Stimulated activated CD8-positive, alpha-beta memory T cell treated with anti-CD3 and anti-CD28 coated beads, Interleukin-2, amount 100 ng/mL, for 48 hours (primary cell): ENCODE data around the gene PPIA.
"Not testable (repeated sequence)": the region's sequence is repeated elsewhere in the genome, so short reads cannot be mapped to it uniquely, and the experiment has no call there.

Source experiments
- DNase-seq, 2 donors: peaks; one replicate each; pipeline ENCODE4 v3.0.0-alpha.2; 2020; ENCODE audit warnings: low read depth in 2 of 2

The PPIA gene

DNA sequence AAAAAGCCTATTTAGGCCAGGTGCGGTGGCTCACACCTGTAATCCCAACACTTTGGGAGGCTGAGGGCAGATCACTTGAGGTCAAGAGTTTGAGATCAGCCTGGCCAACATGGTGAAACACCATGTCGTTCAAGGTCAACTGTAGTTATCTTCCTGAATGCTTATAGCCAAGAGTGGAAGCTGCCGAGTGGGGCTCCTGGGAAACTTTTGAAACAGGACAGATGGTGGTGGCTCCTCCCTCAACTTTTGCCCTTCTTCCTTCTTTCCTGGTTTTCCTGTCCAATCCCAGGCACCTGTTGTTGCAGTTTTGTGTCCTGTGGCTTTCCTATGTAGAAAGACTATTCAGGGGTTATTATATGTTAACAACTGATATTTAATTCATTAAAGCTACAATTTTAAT, 8.7 kb upstream of the PPIA start:
- DNase-seq: no peak

DNA sequence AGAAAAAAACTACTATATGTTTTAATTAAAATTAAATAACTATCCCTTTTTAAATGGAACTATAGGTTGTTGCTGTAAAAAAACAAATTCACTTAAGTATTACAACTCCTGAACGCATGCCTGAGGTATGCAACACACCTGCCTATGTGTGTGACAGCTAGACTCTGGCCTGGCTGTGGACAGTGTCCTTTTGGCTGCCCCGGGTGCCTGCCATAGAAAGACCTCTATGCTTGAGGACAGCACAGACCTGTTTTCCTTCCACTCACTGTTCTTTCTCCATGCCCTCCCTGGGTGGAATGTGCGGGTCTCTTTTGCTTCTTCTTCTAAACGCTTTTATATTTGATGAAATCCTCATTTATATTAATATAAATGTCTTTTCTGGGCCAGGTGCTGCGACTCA, 6.5 kb upstream of the PPIA start:
- no peak for DNase-seq

DNA sequence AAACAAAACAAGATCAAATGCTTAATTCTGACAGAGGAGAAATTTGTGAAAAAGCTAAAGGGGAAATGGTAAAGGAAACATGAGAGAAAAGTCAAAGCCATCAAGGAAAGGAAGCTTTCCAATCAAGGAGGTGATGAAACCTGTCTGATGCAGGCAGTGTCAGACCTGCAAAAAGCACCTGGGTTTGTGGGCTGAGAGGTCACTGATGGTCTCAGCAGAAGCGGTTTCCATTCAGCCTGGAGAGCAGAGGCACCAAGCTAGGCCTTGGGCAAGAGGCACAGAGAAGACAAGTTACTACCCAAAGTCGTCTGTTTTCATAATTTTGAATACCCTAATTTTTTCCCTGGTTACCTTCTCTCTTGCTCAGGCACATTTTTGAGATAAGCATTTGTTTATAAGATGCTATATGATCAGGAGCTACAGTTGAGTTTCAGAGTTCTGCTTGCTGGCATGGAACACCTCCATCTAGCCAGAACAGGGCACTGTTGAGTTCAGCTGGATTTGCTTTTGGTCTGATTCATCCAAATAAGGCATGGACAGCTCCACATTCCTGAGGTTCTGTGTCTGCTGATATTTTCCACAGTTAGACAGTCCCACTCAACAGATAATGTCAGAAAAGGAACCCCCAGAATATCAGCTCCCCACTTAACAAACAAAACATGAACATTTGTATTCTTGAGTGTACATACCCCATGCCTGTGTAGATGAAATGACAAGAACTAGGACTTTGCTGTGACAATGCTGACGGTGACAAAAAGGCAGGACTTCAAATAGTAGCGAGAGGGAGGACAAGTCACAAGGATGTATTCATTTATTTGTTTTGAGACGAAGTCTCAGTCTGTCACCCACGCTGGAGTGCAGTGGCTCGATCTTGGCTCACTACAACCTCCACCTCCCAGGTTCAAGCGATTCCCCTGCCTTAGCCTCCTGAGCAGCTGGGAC, 4.9 kb upstream of the PPIA start:
- no peak for DNase-seq

DNA sequence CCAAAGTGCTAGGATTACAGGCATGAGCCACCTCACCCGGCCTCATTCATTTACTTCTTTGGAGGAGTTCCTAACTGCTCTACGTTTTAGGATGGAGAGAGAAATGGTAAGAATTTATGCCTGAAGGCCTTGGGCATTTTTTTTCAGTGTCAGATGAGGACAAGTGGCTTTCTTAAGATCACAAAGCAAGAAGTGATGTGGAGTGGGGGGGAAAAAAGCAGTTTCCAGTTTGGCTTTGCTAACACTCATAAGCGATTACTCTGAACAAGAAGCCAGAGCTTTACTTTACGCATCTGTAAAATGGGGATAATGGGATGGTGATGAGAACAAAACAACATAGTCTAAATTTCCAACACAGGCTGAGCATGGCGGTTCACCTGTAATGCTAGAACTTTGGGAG, 2.6 kb upstream of the PPIA start:
- DNase-seq: no peak

DNA sequence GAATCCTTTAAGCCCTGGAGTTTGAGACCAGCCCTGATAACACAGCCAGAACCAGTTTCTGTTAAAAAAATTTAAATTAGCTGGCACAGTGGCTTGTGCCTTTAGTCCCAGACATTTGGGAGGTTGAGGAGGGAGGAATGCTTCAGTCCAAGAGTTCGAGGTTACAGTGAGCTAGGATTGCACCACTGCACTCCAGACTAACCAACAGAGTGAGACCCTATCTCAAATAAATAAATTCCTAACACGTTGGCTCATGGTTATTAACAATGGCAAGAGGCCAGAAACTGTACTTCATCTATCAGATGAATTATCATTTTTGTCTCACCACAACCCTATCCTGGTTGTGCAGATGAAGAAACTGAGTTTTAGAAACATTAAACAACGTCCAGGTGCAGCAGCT, 2.1 kb upstream of the PPIA start:
- no peak for DNase-seq

DNA sequence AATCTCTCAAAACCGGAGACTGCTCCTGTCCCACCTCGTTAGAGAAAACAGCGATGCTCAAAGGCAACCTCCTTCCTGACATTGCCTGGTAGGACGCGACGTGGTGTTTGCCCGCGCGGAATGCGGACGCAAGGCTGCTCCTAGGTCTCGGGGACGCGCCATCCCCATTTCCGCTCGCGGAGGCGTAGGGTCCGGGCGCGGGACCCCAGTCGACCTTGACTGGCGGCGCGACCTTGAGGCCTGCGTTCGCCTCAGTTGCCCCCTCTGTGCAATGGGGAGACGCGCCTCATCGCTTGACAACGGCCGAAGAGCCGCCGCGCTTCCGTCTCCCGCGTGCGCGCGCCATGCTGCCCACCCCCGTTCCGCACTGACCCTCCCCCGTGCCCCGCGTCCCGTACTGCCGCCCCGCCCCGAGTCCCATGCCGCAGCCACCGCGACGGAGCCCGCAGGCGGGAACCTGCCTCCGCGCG, 412 bp upstream of the PPIA start:
- DNase-seq: no peak

DNA sequence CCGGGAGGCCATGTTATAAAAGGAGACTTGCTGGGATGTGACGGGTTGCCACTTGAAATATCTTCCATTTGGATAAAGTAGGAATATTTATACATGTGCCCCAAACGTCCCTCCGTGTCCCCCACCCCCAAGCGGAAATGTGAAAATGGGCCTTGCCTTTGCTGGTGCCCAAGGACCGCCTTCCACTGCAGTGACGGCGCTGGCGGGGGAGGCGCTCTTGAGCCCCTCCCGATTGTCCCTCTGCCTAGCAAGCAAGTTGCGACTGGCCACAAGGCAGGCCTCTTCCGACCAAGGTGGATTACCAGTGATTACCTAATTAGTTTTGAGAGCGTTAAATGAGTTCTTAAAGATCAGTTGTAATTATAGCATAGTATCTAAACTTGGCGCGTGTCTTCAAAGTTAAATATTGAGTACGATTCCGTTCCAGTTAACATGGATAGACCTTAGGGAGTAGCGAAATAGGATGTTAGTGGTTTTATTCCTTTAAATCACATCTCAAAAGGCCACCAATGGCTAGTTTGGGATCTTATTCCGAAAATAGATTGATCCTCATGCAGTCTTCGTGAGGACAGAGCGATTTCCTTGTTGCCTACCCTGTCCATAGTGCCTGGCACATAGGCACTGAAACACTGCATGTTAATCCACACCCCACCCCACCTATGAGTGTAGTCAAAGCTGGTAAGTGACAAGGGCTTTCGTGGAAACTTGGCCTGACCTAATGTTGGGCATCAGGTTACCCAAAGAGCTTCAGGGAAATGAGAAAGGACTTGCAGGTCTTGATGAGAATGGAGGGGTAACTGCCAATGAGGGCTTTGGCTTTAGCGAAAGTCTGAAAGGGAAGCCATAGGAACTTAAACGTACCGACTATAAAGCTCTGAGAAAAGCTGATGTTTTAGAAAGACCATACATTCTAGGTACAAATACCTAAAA, 1.1 kb downstream of the PPIA start:
- peak; percentile 73 to 76 for DNase-seq

DNA sequence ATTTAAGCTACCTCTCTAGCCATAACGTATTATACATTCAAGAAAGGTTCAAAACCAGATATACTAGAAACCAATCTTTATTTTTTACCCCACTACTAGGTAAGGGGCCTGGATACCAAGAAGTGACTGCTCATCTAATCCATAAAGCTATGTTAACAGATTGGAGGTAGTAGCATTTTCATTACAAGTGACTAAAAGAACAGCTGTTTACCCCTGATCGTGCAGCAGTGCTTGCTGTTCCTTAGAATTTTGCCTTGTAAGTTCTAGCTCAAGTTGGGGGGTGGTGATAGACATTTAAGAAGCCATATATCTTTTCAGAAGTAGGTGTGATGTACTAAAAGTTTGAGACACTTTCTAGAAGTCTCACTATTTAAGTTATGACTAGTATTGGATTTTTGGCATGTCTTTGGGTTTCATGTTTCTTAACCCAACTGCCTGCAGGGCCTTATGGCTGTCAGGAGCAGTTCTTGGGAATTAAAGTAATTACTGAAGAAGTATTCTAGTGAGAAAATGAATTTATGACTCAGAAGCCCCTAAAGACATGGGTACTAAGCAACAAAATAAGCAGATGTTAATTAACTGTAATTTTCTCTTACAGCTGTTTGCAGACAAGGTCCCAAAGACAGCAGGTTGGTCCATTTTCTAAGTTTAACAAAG, 2.3 kb downstream of the PPIA start:
- DNase-seq: no peak

DNA sequence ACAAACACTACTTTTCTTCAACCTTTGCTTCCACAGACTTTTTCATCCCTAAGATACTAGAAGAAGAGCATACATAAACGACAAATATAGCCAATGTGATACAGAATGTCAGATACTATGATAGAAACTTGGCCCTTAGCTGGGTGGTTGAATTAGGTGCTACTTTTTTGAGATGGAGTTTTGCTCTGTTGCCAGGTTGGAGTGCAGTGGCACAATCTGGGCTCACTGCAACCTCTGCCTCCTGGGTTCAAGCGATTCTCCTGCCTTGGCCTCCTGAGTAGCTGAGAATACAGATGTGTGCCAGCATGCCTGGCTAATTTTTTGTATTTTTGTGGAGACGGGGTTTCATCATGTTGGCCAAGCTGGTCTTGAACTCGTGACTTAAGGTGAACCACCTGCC, 3.5 kb downstream of the PPIA start:
- DNase-seq: no peak

DNA sequence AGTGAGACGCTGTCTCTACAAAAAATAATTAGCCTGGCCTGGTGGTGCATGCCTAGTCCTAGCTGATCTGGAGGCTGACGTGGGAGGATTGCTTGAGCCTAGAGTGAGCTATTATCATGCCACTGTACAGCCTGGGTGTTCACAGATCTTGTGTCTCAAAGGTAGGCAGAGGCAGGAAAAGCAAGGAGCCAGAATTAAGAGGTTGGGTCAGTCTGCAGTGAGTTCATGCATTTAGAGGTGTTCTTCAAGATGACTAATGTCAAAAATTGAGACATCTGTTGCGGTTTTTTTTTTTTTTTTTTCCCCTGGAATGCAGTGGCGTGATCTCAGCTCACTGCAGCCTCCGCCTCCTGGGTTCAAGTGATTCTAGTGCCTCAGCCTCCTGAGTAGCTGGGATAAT, 5.4 kb downstream of the PPIA start:
- no peak for DNase-seq

DNA sequence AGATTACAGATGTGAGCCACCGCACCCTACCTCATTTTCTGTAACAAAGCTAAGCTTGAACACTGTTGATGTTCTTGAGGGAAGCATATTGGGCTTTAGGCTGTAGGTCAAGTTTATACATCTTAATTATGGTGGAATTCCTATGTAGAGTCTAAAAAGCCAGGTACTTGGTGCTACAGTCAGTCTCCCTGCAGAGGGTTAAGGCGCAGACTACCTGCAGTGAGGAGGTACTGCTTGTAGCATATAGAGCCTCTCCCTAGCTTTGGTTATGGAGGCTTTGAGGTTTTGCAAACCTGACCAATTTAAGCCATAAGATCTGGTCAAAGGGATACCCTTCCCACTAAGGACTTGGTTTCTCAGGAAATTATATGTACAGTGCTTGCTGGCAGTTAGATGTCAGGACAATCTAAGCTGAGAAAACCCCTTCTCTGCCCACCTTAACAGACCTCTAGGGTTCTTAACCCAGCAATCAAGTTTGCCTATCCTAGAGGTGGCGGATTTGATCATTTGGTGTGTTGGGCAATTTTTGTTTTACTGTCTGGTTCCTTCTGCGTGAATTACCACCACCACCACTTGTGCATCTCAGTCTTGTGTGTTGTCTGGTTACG, 6.0 kb downstream of the PPIA start:
- DNase-seq: no peak

DNA sequence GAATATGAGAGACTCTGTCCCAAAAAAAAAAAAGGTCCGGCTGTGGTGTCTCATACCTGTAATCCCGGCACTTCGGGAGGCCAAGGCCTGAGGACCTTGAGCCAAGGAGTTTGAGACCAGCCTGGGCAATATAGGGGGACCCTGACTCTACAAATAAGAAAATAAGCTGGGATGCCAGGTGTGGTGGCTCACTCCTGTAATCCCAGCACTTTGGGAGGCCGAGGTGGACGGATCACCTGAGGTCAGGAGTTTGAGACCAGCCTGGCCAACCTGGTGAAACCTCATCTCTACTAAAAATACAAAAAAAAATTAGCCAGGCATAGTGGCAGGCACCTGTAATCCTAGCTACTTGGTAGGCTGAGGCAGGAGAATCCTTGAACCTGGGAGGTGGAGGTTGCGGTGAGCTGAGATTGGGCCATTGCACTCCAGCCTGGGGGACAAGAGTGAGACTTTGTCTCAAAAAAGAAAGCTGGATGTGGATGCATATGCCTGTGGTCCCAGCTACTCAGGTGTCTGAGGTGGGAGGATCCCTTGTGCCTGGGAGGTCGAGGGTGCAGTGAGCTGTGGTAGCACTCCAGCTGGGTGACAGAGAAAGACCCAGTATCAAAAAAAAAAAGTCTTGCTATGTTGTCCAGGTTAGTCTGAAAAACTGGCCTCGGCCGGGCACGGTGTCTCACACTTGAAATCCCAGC, 7.5 kb downstream of the PPIA start:
- DNase-seq: not testable (repeated sequence)

DNA sequence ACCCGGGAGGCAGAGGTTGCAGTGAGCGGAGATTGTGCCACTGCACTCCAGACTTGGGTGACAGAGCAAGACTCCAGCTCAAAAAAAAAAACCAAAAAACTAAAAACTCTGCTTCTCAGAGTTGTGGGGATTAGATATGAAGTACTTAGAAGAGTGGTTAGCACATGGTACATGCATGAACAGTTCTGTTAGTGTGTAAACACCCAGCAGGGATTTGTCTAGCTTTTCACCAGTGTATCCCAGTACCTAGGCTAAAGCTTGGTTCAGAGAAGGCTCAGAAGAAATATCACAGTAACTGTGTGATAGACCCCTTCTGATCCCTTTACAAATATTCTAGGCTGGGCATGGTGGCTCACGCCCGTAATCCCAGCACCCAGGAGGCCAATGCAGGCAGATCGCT, 9.5 kb downstream of the PPIA start:
- no peak for DNase-seq

DNA sequence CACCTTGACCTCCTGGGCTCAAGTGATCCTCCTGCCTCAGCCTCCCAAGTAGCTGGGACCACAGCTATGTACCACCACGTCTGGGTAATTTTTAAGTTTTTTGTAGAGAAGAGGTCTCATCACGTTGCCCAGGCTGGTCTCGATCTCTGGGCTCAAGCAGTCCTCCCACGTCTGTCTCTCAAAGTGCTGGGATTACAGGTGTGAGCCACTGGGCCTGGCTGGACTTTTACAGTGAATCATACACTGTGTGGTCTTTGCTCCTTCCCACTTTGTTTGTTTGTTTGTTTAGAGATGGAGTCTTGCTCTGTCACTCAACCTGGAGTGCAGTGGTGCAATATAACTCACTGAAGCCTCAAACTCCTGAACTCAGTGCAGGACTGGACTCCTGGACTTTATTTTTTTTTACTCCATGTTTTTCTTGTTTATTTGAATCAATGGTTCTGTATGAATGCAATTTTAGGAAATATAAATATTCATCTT, 12.5 kb downstream of the PPIA start:
- no peak for DNase-seq

DNA sequence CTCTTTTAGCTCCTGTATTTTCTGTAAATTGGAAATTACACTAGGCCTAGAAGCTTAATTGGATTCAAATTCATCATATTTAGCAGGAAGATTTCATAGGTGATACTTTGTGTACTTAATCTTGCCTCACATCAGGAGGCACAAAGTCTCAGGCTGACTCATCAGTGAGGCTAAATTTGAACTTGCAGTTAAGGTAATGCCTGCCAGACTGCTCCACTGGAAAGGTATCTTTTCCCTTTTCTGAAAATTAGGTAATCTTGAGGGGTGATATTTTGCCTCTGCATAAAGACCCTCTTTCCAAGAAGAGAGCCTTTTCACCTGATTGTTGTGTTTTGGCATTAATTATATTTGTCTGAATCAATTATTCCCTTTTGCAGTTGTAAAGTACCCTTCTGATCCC, 14.6 kb downstream of the PPIA start:
- DNase-seq: no peak

DNA sequence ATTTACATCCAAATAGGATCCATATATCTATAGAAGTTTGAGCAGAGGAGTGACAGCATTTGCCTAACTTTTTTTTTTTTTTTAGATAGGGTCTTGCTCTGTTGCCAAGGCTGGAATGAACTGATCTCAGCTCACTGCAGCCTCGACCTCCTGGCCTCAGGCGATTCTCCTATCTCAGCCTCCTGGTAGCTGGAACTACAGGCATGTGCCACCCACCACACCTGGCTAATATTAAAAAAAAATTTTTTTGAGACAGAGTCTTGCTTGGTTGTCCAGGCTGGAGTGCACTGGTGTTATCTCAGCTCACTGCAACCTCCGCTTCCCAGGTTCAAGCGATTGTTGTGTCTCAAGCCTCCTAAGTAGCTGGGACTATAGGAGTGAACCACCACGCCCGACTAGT, 15.1 kb downstream of the PPIA start:
- DNase-seq: no peak

DNA sequence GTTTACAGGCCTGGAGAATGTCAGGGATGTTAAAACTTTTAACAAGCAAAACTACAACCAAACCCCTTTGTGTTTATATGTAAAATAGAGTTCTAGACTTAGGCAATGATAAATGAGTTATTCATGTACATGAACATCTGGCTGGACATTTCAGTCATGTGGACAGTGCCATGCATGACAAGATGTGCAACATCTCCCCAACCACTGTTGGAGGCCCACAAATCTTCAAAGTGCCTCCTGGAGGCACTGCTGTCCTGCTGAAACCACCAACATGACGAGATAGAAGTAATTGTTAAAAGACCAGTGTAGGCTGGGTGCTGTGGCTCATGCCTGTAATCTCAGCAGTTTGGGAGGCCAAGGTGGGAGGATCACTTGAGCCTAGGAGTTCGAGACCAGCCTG, 18.4 kb downstream of the PPIA start:
- no peak for DNase-seq

DNA sequence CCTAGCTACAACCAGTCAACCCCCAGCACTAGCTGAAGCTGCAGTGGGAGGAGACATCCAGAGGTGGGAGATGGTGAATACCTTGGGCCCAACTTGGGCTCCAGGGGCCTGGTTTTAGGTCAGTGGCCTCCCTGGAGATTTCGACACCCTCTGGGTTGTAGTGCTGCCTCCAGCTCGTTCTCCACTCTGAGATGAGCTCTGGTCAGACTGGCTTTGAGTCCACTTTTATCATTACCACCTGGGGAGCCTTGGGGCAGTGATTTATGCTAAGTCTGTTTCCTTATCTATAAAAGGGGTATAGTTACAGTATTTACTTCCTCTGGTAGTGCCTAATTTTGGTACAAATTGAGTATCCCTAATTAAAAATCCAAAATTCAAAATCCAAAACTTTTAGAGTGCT, 22.8 kb downstream of the PPIA start:
- no peak for DNase-seq

DNA sequence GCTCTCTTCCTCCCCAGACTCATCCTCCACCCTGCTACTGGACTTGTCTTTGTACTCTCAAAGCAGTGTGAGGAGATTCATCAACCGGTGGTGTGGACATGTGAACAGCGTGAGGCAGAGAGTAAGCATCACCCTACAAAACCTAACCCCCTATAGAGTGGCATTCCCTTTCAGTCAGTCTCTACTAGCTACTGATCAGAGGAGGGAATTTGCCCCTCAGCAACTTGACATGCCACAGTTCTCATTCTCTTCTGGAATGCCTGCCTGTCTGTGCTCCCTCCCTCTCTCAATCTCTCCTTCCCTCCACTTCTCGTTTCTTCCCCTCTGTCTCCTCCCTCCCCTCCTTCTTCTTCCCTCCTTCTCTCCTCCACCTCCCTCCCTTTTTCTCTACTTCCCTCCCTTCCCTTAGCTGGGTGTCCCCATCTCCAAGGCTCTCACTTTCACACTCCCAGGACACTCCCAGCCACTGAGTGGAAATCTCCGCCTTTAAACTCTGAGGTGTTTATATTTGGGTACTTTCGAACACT, 26.8 kb downstream of the PPIA start:
- no peak for DNase-seq

DNA sequence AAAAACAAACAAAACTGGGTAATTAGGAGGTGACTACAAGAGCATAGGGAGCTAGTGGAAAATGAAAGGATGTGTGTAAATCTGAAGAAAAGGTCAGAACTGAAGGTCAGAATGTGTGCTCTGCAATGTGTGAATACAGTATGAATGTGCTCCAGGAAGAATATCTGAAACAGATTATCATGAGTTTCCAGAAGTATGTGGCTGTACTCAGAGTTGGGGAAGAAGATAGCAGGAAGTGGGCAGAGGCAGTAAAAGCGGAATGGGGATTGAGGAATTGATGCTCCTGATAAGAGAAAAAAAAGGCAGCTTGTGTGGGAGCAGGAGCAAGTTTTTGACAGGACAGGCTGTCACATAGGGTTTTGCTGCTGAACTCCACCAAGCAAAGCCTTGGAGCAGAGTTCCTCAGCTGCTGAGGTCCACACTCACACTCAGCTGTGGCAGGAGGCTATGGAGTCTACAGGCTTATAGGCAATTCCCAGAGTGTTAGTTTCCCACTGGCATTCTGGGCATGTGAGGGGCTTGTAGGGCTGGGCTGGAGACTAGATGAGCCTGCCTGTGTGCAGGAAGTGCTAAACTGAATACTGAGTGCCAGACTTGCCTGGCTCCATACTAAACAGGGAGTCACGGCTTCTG, 28.5 kb downstream of the PPIA start:
- no peak for DNase-seq
